Pancreas (tissue), 10 donors: ENCODE results near the gene PASK. TPM values are rescaled to one million over a fixed set of nuclear protein-coding genes. Genes with fewer than 3 reads are reported as not detected.

Source experiments
- ATAC-seq, 4 donors: fragments of 200-7000 bp; cut with Tn5 transposase; one replicate each; pipeline versions ENCODE4 v1.8.0 to v1.9.1; 2020; ENCODE audit warnings: mild to moderate bottlenecking in 4 of 4, moderate library complexity in 4 of 4
- DNase-seq, 6 donors: peaks; one replicate each; pipeline ENCODE4 v3.0.0-alpha.2; 2020
- FAIRE-seq: peaks from 2 replicates; lab custom pipeline; 2012; peaks lifted over from hg19 to GRCh38; lab: Jason Lieb, UNC
- H3K27ac ChIP-seq, 4 donors: fragments of 200-600 bp; sonication (generic); 1 replicate in 3 of 4; 2 replicates in 1 of 4; pipeline versions ENCODE4 v1.5.0 to v1.8.0; 2020
- H3K27me3 ChIP-seq, 4 donors: fragments of 200-600 bp; one replicate each; pipeline ENCODE4 v1.8.0; 2021
- H3K36me3 ChIP-seq, 3 donors: fragments of 200-600 bp; sonication (generic) in 1 of 3; one replicate each; pipeline versions ENCODE4 v1.5.0 to v1.8.0; 2020 to 2021
- H3K4me1 ChIP-seq, 3 donors: fragments of 200-600 bp; one replicate each; pipeline ENCODE4 v1.8.0; 2021
- H3K4me3 ChIP-seq, 4 donors: fragments of 200-600 bp; sonication (generic) in 2 of 4; one replicate each; pipeline versions ENCODE4 v1.5.0 to v1.8.0; 2020 to 2021
- H3K9me3 ChIP-seq, 4 donors: fragments of 200-600 bp; one replicate each; pipeline ENCODE4 v1.8.0; 2021
- WGBS, 2 donors: extraction: QIAGEN DNeasy Blood & Tissue Kit; methylation state at CpG; one replicate each; pipeline ENCODE4 v1.1.7; 2013; 5-methylcytosine and 5-hydroxymethylcytosine counted together
- intact Hi-C, 3 donors: fragments of 100-400 bp; cut with DNase I; formaldehyde crosslinking; loops; one replicate each; pipeline versions ENCODE4 v1.11.1 to v1.14.2; 2022
- polyA plus RNA-seq, 2 donors: library from polyadenylated mRNA; stranded (reverse); fragments of 200-250 nt; gene quantifications; one replicate each; pipeline ENCODE4 v1.2.3, GENCODE V29; 2013
- total RNA-seq, 6 donors: library from RNA; stranded (reverse); fragmentation: NEBNext Ultra II Directional in 4 of 6; extraction: Animal tissue kit (Norgen Biotek cat#: 25700) in 4 of 6; gene quantifications; one replicate each; pipeline versions ENCODE4 v1.2.1 to v1.2.4, GENCODE V29; 2021 to 2023
- TF ChIP-seq, protein P1 (sequence below), 4 donors: fragments of 200-600 bp; sonication (generic) in 3 of 4; IDR thresholded peaks; one replicate each; pipeline versions ENCODE4 v1.5.0 to v1.8.0; 2021; ENCODE audit warnings: antibody characterized with exemption in 4 of 4
- donor health status: healthy with polysubstance abuse.
- donor health status: DM: no; HTN: no; CAD: no; lungs with moderate emphysema.
- donor health status: DM: no; HTN: no; CAD: no.
- donor health status: control.
- donor health status: control.
- donor health status: Bipolar disorder and iron deficiency.
- donor health status: DM: yes; HTN: yes; CAD: no.
- donor health status: DM: no; HTN: no; CAD: no.
- donor health status: DM: no; HTN: no; CAD: no.
- donor health status: DM: yes; HTN: yes; CAD: no.

PASK gene
- total and polyA plus RNA-seq, 8 donors, result 3.7 to 14.5 (median 9.2) TPM

DNA sequence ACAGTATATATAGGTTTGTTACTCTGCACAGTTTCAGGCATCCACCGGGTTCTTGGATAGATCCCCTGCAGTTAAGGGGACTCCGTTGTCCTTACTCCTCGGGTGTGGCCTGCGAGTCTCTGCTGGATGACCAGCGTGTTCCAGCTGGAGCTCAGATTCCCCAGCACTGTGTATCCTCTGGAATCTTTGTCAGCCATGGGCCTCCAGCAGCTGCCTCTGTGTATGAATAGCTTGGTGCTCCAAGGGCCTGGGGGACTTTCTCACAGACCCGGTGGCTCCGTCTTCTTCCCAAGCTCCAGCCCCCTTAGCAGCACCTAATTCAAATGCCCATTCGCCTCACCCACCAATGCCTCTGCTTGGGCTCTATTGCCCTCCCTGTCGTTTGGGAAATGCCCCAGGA lies 45.5 kb upstream of the PASK start:
- FAIRE-seq, result no peak
- H3K4me1 ChIP-seq, result no peaks in the 10 kb centered on the region
- H3K4me3 ChIP-seq, result no peak overlapping the region
- H3K27me3 ChIP-seq, result no peaks in the 10 kb centered on the region
- ATAC-seq, result no peak
- no peaks in the 10 kb centered on the region for H3K36me3 ChIP-seq
- intact Hi-C loops, result no loop called here
- DNase-seq, result no peak
- WGBS, 2 donors, result 75 to 83% methylated on average over 9 of the region's 9 CpGs
- TF ChIP-seq, protein P1, sequence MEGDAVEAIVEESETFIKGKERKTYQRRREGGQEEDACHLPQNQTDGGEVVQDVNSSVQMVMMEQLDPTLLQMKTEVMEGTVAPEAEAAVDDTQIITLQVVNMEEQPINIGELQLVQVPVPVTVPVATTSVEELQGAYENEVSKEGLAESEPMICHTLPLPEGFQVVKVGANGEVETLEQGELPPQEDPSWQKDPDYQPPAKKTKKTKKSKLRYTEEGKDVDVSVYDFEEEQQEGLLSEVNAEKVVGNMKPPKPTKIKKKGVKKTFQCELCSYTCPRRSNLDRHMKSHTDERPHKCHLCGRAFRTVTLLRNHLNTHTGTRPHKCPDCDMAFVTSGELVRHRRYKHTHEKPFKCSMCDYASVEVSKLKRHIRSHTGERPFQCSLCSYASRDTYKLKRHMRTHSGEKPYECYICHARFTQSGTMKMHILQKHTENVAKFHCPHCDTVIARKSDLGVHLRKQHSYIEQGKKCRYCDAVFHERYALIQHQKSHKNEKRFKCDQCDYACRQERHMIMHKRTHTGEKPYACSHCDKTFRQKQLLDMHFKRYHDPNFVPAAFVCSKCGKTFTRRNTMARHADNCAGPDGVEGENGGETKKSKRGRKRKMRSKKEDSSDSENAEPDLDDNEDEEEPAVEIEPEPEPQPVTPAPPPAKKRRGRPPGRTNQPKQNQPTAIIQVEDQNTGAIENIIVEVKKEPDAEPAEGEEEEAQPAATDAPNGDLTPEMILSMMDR (IDR thresholded peaks at IDR 0.05), result no peak
- no peaks in the 10 kb centered on the region for H3K9me3 ChIP-seq
- no peak overlapping the region for H3K27ac ChIP-seq

DNA sequence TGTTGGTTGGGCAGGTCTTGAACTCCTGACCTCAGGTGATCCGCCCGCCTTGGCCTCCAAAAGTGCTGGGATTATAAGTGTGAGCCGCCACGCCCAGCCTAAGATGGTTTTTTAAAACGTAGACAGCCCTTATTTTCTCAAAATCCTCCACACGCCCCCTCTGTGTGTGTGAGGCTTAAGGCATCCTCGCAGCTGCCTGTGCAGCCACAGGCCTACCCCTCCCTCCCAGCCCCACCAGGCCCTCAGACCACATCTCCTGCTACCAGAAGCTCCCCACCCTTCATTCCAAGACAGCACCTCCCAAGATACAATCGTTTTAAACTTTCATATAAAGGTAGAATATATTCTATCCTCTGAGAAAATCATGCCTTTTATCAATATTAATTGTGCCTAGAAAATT lies 44.0 kb upstream of the PASK start:
- DNase-seq (no peak), ATAC-seq (no peak), FAIRE-seq (no peak)
- no peak overlapping the region for H3K27ac ChIP-seq
- no peaks in the 10 kb centered on the region for H3K4me1 ChIP-seq
- no peaks in the 10 kb centered on the region for H3K9me3 ChIP-seq
- whole genome bisulfite sequencing, 2 donors, result 80 to 86% methylated on average over 8 of the region's 8 CpGs
- intact Hi-C loops, result no loop called here
- no peaks in the 10 kb centered on the region for H3K27me3 ChIP-seq
- no peaks in the 10 kb centered on the region for H3K36me3 ChIP-seq
- TF ChIP-seq, protein P1 (IDR thresholded peaks at IDR 0.05), result no peak
- H3K4me3 ChIP-seq, result no peak overlapping the region

DNA sequence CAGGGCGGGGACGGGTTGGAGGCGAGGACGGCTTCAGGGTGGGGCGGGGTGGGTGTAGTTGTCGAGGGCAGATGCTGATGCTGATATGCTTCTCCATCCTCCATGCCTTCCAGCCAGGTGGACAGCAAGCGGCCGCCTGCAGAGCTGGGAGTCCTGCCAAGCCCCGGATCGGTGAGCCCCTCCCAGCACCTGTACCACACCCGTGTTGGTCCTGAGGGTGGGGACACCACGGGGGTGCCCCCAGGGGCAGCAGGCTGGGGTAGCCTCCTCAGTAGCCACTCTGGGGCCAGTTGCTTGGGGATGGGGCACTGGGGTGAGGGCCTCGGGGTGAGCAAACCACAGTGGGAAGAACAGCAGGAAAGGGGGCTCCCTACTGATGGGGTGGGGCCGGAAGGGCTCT lies 41.8 kb upstream of the PASK start:
- peak in 1 of 6 donors; percentile 60 for DNase-seq
- intact Hi-C loops, result no loop called here
- Histone ChIP-seq H3K27ac (no peak overlapping the region), H3K27me3 (no peaks in the 10 kb centered on the region), H3K36me3 (no peaks in the 10 kb centered on the region), H3K4me3 (no peak overlapping the region), H3K4me1 (no peaks in the 10 kb centered on the region), H3K9me3 (no peaks in the 10 kb centered on the region)
- WGBS, 2 donors, result 65 to 81% methylated on average over 12 to 14 of the region's 14 CpGs
- FAIRE-seq, result no peak
- TF ChIP-seq, protein P1 (IDR thresholded peaks at IDR 0.05), result no peak
- peak in 1 of 4 donors; percentile 6 for ATAC-seq

DNA sequence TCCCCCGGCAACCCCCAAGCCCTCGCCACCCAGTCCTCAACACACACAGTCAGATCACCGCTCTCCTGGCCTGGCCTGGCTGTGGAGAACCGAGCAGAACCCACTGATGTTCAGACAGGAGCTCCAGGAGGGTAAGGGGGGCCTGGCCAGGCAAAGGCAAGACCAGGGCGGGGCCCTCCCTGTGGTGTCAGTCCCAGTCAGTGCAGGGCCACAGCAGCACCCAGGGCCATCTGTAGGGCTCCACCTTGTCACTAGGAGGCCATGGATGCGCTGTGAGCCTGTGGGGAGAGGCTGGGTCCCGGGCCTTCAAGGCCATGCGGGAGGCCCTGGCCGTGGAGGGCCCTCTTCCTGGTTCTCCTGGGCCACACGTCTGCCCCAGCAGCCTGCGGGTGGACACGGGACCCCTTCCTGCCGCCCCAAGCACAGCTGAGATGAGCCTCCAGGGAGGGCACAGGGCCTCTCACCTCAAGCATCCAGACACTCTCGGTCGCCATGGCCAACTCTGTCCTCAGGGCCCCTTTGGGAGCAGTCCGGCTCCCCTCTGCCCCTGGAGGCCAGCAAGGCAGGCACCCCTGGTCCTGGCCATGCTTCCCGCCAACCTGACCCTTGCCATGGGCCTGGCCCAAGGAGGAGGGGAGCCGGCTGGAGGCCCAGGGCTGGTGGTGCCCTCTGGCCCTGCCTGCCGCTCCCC lies 41.2 kb upstream of the PASK start:
- FAIRE-seq (no peak), ATAC-seq (no peak), DNase-seq (peak in 1 of 6 donors; percentile 60)
- TF ChIP-seq, protein P1 (IDR thresholded peaks at IDR 0.05), result no peak
- H3K27me3 ChIP-seq, result no peaks in the 10 kb centered on the region
- no peaks in the 10 kb centered on the region for H3K9me3 ChIP-seq
- intact Hi-C loops, result no loop called here
- H3K36me3 ChIP-seq, result no peaks in the 10 kb centered on the region
- H3K27ac ChIP-seq, result no peak overlapping the region
- WGBS, 2 donors, result 83% methylated on average over 18 to 19 of the region's 19 CpGs
- H3K4me1 ChIP-seq, result no peaks in the 10 kb centered on the region
- H3K4me3 ChIP-seq, result no peak overlapping the region

DNA sequence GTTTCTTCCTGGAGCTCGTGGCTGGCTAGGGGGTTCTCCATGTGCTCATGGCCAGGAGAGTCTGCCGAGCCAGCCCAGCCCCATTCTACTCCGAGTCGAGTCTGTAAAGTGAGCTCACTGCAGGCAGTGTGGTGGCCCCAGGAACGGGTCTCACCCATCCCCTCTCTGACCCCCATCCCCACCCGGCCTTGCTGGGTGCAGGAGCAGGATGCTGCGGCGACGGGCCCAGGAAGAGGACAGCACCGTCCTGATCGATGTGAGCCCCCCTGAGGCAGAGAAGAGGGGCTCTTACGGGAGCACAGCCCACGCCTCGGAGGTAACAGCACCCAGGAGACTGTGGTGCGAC lies 40.6 kb upstream of the PASK start:
- intact Hi-C loops, result no loop called here
- H3K36me3 ChIP-seq, result no peaks in the 10 kb centered on the region
- H3K4me1 ChIP-seq, result no peaks in the 10 kb centered on the region
- no peak for FAIRE-seq
- TF ChIP-seq, protein P1 (IDR thresholded peaks at IDR 0.05), result no peak
- no peaks in the 10 kb centered on the region for H3K27me3 ChIP-seq
- WGBS, 2 donors, result 78 to 90% methylated on average over 10 to 15 of the region's 15 CpGs
- no peaks in the 10 kb centered on the region for H3K9me3 ChIP-seq
- H3K27ac ChIP-seq, result no peak overlapping the region
- H3K4me3 ChIP-seq, result no peak overlapping the region
- ATAC-seq, result no peak
- peak in 1 of 6 donors; percentile 57 for DNase-seq
